Stimulated activated CD4-positive, alpha-beta T cell treated with anti-CD3 and anti-CD28 coated beads, Interleukin-2, amount 100 ng/mL, for 4 hours (primary cell): ENCODE measurements around the gene STPG4.

ENCODE experiments used
- DNase-seq: peaks from one replicate; pipeline ENCODE4 v3.0.0-alpha.2; 2020; ENCODE audit warnings: low read depth

Gene STPG4

DNA sequence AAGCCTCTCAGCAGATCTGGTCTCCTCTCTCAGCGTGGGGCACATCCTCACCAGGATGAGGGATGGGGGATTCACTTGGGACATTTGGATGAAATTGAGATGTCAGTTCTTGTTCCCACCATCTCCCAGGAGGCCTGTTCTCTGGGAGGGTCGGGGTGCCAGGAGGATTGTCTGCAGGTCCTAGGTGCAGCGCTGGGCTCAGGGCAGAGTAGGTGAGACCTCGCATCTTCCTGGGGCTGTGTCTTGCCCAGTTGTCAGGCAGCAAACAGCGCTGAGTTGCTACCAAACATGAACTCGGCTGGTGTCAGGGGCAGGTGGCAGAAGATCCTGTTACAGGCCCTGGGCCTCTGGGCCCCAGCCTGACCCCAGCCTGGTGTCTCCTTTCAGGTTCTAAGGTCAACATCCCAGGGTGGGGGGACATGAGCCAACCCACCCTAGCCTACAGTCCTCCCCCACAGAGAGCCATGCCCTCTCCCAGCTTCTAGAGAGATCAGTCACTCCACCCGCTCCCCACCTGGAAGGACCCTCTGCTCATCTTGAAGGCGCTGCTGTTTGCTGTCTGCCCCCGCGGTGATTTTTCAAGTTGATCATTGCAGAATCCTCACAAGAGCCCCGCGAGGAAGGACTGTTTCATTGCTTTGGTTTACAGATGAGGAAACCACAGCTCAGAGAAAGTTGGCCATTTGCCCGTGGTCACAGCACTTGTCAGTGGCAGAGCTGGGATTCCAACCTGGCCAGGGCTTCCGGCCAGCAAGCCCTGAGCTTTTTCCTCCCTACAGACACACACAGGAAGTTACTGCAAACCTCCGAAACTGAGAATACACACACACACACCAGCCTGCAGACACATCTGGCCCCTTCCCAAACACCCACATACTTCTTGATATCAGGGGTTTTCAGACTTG is 83.9 kb downstream of the STPG4 start:
- DNase-seq = no peak

DNA sequence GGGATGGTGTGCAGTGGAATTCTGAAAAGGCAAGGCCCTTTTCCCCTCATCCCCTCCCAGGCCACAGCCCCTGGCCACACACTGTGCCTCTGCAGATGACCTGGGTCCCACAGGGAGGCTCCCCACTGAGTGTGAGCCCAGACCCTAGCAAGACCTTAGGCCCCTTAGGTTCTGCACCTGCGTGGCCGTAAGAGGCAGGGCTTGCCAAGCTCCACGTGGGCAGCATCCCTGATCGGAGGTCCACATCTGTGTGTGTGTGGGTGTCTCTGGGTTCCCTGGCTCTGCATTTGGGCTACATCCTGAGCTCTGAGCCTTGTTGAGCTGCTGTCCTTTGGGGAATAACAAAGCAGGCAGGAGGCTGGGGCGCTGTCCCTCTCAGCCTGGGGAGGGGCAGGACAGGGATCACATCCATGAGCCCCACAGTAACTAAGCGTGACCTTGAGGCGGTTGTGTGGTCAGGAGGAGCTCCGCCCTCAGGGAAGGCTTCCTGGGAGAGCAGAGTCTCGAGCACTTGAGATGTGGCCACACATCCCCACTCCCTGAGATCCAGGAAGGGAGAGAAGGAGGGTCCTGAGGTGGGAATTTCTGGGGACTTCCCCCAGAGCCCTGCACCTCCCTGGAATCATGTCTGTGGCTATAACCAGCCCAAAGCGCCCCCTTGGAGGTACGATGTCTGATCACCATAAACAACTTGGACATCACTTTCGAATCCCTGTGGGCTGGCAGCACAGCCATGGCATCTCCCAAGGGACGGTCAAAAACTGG is 84.8 kb downstream of the STPG4 start:
- no peak for DNase-seq

DNA sequence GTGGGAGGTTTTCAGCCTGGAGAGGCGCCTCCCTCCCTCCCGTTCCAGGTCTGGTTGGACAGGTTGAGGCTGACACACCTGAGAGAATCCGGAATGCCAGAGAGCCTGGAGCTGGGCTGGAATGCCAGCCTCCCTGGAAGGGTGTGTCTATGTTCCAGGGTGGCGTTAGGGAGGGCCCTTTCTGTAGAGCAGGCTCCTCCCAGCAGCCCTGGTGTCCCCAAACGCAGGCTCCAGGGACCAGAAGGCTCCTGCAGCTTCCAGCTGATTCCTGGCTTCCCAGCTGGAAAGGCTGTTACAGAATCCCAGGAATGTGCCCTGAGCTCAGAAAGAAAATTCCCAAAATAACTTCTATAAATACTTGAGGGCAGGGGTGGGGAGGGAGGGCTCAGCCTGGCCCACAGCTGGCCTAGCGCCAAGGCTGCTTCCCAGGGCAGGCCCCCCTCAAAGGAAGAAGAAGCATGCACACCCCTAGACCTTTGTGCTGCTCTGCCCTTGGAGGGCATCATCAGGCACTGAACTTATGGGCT is 85.4 kb downstream of the STPG4 start:
- no peak for DNase-seq

DNA sequence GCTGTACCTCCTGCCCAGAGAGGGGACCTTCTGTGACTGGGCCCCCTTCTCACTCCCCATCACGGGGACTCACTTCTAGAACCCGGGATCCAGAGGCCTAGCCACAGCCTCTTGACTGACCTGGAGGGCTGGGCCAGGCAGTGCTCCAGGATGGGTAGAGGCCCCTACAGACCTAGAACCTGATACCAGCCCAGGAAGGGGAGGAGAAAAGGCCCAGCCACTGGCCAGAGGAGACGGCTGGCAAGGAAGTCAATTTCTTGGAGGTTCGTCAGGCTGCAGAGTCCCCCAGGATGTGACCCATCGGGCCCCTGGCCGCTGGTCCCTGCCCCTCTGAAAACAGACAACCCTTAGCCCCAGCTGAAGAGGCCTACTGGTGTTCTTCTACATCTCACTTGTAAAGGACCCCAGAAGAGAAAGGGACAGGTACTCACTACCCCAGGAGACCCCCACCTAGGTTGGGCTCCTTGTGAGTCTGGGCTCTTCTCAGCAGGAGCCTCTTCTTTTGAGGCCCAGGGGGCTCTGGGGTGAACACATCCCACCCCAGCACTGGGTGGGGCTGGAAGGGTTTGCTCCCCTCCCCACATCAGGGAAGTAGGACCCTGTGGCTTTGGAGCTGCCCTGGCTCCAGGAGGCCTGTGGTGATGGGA is 86.0 kb downstream of the STPG4 start:
- DNase-seq = no peak

DNA sequence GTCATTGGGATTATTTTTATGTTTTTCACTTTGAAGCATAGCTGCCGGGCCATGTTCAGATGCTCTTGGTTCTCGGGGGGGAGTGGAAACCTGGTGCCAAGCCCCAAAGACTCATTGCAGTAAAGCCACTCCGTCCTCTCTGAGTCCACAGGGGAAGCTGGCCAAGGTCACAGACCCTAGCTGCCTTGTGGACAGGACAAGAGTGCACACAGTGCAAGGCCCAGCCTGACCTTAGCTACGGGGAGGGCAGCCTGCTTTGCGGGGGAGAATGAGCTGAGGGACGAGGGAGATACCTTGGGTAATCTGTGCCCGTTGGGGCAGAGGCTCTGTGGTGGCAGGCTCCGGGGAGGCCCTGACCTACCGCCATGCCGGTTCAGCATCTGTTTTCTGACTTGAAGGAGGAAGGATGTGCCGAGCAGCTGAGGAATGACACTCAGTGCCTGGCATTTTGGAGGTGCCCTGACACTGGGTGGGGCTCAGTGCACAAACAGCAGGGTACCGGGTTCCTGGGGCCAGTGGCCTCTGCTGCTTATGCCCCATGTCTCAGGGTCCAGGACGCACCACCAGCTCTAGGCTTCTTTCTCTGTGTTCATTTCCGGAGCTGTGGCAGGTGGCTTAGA is 87.2 kb downstream of the STPG4 start:
- no peak for DNase-seq

DNA sequence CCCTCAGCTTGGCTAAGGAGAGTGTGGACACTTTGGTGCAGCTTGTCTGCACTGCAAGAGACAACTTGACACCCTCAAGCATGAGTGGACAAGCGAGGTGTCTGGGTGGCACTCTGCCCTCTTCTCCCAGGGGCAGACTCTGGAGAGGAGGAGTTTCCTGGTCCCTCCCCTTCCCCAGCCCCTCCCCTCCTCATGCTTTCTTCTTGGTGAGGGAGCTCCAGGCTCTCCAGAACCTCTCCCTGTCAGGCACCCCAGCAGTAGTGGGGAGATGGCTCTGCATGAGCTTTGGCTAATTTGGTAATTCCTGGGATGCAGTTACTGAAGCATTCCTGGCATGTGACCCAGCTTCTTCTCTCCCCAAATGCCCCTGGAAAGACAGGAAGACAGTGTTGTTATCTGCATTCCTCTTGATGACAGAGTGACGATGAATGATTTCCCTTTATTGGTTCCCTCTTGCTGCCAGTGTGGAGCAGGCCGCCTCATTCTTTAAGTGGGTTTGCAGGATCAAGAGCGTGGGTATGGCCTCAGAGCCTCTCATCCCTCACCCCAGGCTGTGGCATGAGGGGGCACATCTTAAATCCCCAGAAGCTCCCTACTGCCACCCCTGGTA is 89.2 kb downstream of the STPG4 start:
- no peak for DNase-seq

DNA sequence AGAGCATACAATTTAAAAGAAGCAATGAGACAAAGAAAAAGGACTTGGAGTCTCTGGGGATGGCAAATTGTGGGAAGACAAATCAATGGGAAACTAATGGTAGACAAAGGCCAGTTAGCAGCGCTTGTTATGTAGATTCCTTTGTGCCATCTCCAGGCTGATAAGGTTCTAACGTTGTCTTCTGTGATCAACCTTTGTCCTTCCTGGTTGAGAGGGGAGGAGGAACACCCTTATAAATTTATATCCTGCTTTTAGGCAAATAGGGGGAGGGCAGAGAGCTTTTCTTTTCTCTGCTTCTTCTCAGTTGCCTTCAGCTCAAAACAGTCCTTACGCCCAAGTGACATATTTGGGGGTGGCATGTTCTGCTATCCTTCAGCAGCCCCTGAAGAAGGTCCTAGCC is 89.8 kb downstream of the STPG4 start:
- no peak for DNase-seq

DNA sequence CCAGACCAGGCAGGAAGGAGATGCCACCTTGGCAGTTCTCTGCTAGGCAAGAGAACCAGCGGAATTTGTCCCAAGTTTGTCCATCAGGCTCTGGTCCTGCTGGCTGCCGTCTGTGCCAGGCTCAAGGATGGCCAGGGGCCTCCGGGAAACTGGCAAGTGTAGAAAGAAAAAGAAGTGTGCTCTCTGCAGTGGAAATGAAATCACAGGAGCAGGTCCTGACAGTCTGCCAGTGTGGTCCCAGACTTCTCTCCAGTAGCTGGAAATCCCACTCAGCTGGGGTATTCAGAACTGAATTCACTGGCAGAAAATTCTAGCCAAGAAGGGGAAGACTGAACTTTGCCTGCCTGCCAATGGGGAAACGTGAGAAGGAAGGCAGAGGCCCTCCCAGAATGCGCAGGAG is 91.0 kb downstream of the STPG4 start:
- no peak for DNase-seq

DNA sequence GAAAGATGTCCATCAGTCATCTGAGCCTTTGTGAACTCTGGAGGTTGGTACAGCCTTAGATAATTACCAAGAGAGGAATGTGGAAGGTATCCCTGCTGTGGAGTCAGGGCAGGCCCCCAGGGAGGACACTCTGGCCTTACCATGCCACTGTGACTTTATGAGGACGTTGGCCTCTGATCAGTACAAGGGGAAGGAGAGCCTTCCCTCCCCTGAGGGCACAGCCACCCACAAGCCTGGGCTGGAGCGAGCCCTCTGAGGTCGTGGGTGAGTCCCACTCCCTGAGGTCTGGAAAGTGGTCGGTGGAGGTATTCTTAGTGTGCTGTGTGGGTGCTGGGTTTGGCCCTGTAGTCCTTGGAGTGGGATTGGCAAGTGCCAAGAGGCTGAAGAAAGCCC is 91.6 kb downstream of the STPG4 start:
- no peak for DNase-seq

DNA sequence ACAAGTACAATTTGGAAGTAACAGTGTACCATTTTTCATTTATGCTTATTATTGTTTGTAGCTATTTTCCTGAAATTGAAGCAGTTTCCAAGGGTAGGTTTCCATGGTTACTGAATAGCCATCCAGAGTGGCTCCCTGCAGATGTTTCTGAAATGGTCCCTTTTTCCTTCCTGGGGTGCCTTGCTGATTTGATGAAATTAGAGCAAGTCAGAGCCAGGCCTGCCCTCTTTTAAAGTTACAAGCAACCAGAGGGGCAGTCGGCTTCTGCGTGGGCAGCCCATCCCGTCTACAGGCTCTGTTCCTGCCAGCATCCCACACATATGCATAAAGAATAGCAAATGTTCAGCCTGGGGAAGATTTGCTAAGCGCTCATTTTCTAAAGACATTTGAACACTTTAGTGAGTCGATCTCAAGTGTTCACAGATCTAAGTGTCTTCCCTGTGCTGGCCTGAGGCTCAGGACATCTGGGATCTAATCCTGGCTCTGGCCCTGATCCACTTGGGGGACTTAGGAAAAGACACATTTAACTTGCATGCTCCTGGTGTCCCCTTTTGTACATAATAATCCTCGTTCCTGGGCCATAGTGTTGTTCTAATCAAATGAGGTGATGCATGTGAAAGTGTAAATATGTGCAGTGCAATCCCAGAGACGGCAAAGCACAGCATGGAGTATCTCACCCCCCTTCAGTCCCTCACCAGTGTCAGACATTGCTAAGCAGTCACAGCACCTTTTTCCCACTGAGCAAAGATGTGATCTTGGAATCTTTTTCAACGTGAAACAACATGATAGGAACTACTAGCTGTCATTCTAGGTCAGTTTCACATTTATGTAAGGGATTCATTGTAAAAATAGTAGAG is 92.2 kb downstream of the STPG4 start:
- DNase-seq = no peak

DNA sequence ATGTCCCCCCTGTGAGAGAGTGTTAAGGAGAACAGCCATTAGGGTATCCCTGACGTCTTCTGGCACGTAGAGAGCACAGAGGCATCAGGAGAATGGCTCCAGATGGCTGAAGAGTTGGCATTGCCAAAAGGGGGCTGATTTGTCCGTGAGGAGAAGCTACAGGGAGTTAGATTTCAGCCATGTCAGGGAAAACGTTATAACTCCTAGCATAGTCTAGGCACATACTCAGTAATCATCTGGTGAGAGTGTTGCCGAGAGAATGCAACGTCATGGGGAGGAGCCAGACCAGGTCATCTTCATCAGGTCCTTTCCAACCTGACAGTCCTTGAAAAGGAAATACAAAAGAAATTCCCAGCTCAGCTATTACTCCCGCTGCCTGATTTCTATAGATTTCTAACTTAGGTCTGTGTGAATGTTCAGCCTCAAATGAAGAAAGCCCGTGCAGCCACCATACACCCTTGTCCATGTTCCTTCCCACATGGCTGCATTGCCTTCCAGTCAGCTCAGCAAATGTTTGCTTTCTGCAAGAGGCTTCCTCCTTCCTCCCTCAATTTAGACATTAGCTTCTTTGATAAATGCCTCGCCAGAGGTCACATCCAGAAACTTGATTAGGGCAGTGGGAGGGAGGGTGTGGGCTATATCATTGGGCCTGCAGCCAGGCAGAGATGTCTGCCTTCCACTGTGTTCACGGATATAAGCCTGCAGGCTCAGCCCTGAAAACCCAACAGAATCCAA is 93.0 kb downstream of the STPG4 start:
- DNase-seq = no peak

DNA sequence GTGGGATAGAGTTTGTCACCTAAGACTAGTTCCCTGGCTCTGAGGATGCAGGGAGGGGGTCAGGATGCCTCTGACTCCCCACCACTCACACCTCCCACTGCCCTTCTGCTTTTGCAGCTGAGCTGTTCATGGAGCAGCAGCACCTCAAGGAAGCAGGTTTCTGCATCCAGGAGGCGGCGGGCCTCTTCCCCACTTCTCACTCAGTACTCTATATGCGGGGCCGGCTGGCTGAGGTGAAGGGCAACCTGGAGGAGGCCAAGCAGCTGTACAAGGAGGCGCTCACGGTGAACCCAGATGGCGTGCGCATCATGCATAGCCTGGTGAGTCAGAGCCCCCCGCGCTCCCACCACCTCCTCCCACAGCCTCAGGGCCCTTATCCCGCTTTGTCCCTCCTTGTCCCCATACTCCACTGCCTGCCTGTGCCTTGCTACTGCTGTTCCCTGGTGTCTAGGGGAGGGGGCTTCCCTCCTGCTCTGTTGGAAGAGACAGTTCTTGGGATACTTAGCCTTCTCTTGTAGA is 94.4 kb downstream of the STPG4 start:
- DNase-seq = no peak

DNA sequence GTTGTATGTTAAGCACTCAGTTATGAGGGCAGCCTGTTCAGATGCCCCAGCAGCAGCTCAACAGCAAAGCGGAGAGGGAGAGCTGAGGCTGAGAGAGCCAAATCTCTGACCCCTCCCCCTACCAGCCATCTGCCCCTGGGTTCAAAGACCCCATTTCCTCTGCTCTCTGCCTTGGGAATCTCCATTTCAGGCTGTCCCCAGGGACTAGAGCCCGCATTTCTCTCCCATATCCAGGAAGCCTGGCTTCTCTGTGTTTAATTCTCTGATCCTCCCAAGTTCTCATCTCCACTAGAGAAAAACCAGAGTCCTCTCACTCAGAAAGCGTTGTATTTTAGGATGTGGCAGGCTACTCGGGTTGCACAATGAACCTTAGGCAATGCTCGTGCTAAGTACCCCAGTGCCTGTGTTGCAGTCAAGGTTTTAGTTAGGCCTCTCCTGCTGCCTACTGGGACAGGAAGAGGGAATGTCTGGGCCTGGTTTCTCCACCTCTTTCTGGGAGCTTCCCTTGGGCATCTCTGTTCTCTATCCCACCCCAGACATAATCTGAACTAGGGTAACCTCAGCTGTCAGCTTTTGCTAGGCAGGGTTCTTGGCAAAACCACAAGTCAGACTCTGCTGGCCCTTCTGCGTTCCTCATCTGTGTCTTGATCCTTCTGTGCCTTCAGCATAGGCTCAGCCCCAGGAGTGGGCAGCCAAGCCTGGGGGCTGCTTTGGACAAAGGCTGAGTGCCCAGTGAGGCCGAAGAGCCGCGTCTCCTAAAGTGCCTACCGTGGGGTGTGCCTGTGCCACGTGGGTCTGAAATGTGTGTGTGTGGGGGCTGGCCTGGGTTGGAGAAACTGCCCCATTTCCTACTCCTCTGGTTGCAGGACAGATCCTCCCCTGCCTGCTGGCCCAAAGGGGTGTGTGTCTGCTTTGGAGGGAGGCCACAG is 96.8 kb downstream of the STPG4 start:
- DNase-seq = no peak

DNA sequence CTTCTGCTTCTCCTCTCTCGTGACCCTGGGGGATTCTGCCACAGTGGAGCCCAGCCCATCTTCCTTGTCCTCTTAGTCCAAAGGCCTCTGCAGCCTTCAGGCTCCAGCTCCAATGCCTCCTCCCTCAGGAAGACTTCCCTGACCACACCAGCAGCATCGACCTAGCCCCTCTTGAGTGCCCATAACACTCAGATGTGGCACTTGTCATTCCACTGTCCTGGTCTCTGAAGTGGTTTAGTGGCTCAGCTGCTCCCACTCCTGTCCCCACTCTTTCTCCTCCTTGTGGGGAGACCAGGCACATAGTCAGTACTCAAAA is 97.5 kb downstream of the STPG4 start:
- DNase-seq = no peak

DNA sequence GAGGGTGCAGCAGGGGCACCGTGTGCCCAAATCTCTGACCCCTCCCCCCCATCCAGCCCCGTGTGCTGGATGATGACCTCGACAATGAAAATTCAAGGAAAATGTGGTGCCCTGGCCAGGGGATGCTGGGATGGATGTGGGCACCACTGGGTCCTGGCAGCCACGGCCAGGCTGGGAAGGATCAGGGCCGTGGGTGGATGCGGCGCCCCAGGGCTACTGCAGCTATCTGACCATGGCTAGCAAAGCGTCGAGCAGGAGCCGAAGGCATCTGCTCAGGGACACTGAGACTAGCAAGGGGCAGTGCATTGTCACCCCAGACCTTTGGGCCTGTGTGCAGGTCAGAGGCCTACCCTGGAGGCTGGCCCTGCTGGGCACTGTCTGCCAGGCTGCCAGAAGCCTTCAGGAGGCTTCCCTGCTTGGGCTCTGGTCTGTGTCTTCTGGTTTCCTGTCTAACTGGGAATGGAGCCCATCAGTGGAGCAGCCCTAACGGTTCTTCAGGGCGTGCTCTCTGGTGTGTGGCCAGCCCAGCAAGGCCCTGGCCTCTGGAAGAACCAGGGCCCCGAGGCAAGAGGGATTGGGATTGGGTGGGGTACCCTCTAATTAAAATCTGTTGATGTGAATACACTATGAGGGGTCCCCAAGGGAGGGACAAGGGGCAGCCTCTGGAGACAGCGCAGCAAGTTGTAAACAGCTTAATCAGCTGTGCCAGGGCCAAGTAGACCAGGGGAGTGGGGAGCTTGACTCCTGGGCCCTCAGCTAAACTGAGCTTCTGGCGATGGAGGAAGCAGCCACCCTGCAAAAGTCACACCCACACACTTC is 98.0 kb downstream of the STPG4 start:
- no peak for DNase-seq

DNA sequence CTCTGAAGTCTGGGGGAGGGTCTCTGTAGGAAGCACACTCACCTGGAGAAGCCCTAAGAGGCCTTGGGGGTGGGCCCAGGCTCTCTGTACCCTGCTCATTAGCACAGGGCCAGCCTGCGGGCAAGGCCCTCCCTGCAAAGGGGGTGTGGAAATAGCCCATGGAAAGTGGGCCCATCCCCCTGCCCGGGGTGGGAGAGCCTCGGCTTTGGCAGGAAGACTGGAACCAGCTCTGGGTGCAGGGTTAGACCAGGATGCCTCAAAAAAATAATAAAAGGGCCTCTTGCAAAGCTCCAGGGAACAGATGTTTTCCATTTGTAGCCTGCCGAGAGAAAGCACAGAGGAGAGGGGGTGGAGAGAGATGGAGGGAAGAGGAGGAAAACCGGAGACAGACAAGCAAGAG is 98.7 kb downstream of the STPG4 start:
- DNase-seq = no peak

DNA sequence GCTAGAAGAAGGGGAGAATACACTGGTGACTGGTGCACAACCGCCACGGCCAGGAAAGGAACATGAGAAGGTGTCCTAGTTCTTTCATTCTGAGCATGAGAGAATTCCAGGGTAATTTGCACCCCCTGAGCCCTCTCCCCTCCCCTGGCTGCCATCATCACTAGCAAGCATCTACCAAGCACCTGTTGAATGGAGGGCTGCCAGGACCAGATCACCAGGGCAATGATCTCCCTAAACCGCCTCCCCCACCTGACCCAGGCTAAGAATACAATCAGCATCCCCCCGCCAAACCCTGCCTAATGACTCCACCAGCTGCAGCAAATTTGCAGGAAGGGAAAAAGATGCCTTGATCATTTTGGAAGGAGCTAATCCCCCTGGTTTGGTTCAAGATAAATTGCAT is 100.2 kb downstream of the STPG4 start:
- no peak for DNase-seq

DNA sequence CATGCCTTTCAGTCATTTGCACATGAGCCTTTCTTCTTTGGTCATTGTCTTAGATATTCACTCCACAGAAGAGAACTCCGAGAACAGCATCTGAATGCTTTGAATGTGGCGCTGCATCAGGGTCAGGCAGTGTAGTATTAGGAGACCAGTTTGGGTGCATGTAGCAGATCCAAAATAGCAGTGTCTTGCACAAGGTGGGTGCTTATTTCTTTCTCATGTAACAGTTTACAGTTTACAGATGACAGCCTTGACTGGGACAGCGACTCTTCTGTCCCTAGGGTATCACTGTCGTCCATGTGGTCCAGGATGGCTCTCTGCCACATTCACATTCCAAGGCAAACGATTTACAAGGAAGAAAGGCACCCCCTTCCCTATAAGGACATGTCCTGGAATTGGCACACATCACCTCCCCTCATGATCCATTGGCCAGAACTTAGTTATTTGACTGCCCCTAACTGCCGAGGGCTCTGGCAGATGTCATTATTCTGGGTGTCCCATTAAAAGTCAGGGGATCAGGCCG is 101.0 kb downstream of the STPG4 start:
- no peak for DNase-seq
